Activated naive CD8-positive, alpha-beta T cell (primary cell): Measurements from ENCODE around the gene C6orf89.
A peak's percentile ranks its signal among the peaks of the same experiment; 100 is the strongest.
"Not testable (repeated sequence)": the region's sequence is repeated elsewhere in the genome, so short reads cannot be mapped to it uniquely, and the experiment has no call there.

Source experiments
- H3K27ac Mint-ChIP-seq: one replicate; pipeline ENCODE4 v1.8.0; 2021; ENCODE audit warnings: mixed read lengths
- H3K27me3 Mint-ChIP-seq: one replicate; pipeline ENCODE4 v1.8.0; 2021; ENCODE audit warnings: mixed read lengths
- H3K36me3 Mint-ChIP-seq: one replicate; pipeline ENCODE4 v1.8.0; 2021; ENCODE audit warnings: mixed read lengths
- H3K4me1 Mint-ChIP-seq: one replicate; pipeline ENCODE4 v1.8.0; 2021; ENCODE audit warnings: low read depth, mixed read lengths
- H3K4me3 Mint-ChIP-seq: one replicate; pipeline ENCODE4 v1.8.0; 2021; ENCODE audit warnings: mild to moderate bottlenecking, mixed read lengths
- H3K9me3 Mint-ChIP-seq: one replicate; pipeline ENCODE4 v1.8.0; 2021; ENCODE audit warnings: low read depth, mixed read lengths

Gene C6orf89

DNA sequence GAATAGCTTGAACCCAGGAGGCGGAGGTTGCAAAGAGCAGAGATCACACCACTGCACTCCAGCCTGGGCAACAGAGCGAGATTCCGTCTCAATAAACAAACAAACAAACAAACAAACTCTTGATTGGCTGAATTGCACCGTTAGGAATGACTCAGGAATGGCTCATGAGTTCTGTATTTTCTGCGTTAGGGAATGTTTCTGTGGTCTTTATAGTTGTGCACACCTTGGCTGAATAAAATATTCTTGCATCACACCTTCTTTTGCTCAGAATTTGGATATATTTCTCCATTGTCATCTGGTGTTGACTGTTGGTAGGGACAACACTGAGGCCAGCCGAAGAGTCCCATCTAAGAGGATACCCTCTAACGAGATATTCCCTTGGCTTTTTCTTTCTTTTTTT lies 49.1 kb downstream of the C6orf89 start:
- no peaks in the 10 kb centered on the region for H3K9me3 Mint-ChIP-seq

GRCh38 chr6:36936824-36937223 lies 51.1 kb downstream of the C6orf89 start:
- Mint-ChIP-seq H3K36me3 (peaks cover 8% of the 10 kb centered on the region), H3K27ac (no peak overlapping the region), H3K27me3 (peaks cover 3% of the 10 kb centered on the region), H3K9me3 (no peaks in the 10 kb centered on the region), H3K4me1 (no peaks in the 10 kb centered on the region), H3K4me3 (no peak overlapping the region)

More for the DNA sequence above, 49.1 kb downstream of the C6orf89 start:
- no peak overlapping the region for H3K27ac Mint-ChIP-seq
- H3K27me3 Mint-ChIP-seq = no peaks in the 10 kb centered on the region
- no peaks in the 10 kb centered on the region for H3K4me1 Mint-ChIP-seq
- no peak overlapping the region for H3K4me3 Mint-ChIP-seq
- peaks cover 8% of the 10 kb centered on the region for H3K36me3 Mint-ChIP-seq

- peaks cover 4% of the 10 kb centered on the region for H3K36me3 Mint-ChIP-seq
- H3K4me3 Mint-ChIP-seq = no peak overlapping the region
- peaks cover 3% of the 10 kb centered on the region for H3K27me3 Mint-ChIP-seq
- no peaks in the 10 kb centered on the region for H3K9me3 Mint-ChIP-seq
- no peaks in the 10 kb centered on the region for H3K4me1 Mint-ChIP-seq
- no peak overlapping the region for H3K27ac Mint-ChIP-seq
Measured at GRCh38 chr6:36937896-36938295, 52.1 kb downstream of the C6orf89 start.

GRCh38 chr6:36938536-36938935 lies 52.8 kb downstream of the C6orf89 start:
- H3K4me3 Mint-ChIP-seq = no peak overlapping the region
- H3K9me3 Mint-ChIP-seq = no peaks in the 10 kb centered on the region
- H3K27ac Mint-ChIP-seq = no peak overlapping the region
- H3K27me3 Mint-ChIP-seq = peaks cover 3% of the 10 kb centered on the region
- no peaks in the 10 kb centered on the region for H3K4me1 Mint-ChIP-seq
- H3K36me3 Mint-ChIP-seq = peaks cover 6% of the 10 kb centered on the region

DNA sequence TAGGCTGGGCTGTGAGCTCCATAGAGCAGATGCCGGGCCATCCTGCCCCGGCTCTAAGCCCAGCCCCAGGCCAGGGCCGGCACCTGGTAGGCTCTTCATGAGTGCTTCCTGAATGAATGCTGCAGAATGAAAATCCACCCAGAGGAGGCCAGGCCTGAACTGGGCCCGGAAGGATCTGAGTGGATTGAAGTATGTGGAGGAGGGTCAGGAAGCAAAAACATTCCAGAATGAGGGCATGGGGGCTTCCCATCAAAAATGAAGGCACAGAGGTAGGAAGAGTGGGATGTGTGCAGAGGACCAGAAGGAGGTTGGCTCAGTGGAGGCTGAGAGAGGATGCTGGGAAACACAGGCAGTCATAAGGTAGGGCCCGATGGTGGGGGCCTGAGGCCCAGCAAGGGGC lies 53.3 kb downstream of the C6orf89 start:
- H3K27ac Mint-ChIP-seq, H3K9me3 Mint-ChIP-seq, H3K27me3 Mint-ChIP-seq, H3K4me3 Mint-ChIP-seq, H3K4me1 Mint-ChIP-seq, H3K36me3 Mint-ChIP-seq: not testable (repeated sequence)

DNA sequence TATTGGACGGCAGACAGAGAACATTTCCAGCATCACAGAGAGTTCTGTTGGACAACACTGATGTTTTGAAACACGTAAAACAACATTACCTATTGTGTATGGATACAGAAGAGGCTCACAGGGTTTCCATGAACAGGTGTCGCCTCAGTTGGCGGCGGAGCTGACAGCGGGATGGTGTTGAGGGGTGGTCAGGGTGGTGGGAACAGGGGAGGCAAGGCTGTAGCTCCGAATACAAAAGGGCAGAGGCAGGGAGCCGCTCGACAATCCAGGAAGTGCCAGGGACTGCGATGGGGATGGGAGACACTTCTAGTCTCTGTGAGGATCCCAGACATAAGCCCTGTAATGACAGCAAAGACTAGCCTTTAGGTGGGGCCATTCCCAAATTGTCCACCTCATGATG lies 54.3 kb downstream of the C6orf89 start:
- H3K4me3 Mint-ChIP-seq = no peak overlapping the region
- H3K27ac Mint-ChIP-seq = no peak overlapping the region
- H3K27me3 Mint-ChIP-seq = peaks cover 3% of the 10 kb centered on the region
- peaks cover 6% of the 10 kb centered on the region for H3K36me3 Mint-ChIP-seq
- no peaks in the 10 kb centered on the region for H3K9me3 Mint-ChIP-seq
- no peaks in the 10 kb centered on the region for H3K4me1 Mint-ChIP-seq

GRCh38 chr6:36941561-36941960 lies 55.8 kb downstream of the C6orf89 start:
- not testable (repeated sequence) for H3K27me3 Mint-ChIP-seq, H3K27ac Mint-ChIP-seq, H3K36me3 Mint-ChIP-seq

DNA sequence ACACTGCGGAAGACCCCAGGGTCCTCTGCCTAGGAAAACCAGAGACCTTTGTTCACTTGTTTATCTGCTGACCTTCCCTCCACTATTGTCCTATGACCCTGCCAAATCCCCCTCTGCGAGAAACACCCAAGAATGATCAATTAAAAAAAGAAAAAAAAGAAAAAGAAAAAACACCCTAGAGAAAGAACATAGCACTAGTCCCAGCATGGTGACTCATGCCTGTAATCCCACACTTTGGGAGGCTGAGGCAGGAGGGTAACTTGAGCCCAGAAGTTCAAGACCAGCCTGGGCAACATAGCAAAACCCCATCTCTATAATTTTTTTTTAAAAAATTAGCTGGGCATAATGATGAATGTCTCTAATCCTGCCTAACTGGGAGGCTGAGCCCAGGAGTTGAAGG lies 56.6 kb downstream of the C6orf89 start:
- not testable (repeated sequence) for H3K27ac Mint-ChIP-seq, H3K4me1 Mint-ChIP-seq, H3K4me3 Mint-ChIP-seq, H3K27me3 Mint-ChIP-seq, H3K36me3 Mint-ChIP-seq, H3K9me3 Mint-ChIP-seq

More at GRCh38 chr6:36941561-36941960, 55.8 kb downstream of the C6orf89 start:
- not testable (repeated sequence) for H3K4me3 Mint-ChIP-seq, H3K4me1 Mint-ChIP-seq, H3K9me3 Mint-ChIP-seq

- H3K27ac Mint-ChIP-seq = no peak overlapping the region
- H3K4me3 Mint-ChIP-seq = no peak overlapping the region
- H3K9me3 Mint-ChIP-seq = no peaks in the 10 kb centered on the region
- H3K27me3 Mint-ChIP-seq = peaks cover 3% of the 10 kb centered on the region
- H3K4me1 Mint-ChIP-seq = peaks cover 10% of the 10 kb centered on the region
- peaks cover 2% of the 10 kb centered on the region for H3K36me3 Mint-ChIP-seq
Measured at GRCh38 chr6:36944650-36945049, 58.9 kb downstream of the C6orf89 start.

DNA sequence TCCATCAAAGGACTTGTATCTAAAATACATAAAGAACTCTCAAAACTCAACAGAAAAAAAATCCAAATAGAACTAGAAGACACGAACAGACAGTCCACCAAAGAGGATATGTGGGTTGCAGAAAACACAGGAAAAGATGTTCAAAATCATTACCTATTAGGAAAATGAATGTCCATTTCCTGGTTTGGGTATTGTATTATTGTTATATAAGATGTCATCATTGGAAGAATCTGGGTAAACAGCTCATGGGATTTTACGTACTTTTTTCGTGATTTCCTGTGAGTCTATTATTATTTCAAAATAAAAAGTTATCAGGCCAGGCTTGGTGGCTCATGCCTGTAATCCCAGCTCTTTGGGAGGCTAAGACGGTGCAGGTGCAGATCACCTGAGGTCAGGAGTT lies 59.5 kb downstream of the C6orf89 start:
- H3K4me1 Mint-ChIP-seq = peaks cover 10% of the 10 kb centered on the region
- H3K27me3 Mint-ChIP-seq = peaks cover 1% of the 10 kb centered on the region
- H3K9me3 Mint-ChIP-seq = no peaks in the 10 kb centered on the region
- H3K36me3 Mint-ChIP-seq = peaks cover 2% of the 10 kb centered on the region
- no peak overlapping the region for H3K27ac Mint-ChIP-seq
- no peak overlapping the region for H3K4me3 Mint-ChIP-seq

DNA sequence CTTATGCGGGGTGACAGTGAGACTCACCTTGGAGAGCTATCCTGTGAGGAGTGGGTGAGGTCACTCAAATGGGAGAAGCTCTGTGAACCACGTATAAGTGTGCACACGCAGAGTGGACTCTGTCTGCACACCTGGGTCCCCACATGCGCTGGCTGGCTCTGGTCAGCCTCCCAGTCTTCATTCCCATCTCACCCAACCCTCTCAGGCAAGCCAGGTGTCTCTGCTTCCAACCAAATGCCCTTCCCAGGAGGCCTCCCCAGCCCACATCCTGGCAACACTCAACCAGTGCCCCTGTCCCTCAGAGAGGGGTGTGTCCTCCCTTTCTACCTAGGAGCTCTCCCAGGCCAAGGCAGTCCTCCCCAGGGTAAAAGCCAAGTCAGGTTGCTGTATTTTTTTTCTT lies 60.8 kb downstream of the C6orf89 start:
- no peaks in the 10 kb centered on the region for H3K9me3 Mint-ChIP-seq
- H3K36me3 Mint-ChIP-seq = peaks cover 2% of the 10 kb centered on the region
- H3K4me3 Mint-ChIP-seq = no peak overlapping the region
- H3K4me1 Mint-ChIP-seq = peaks cover 10% of the 10 kb centered on the region
- H3K27me3 Mint-ChIP-seq = no peaks in the 10 kb centered on the region
- H3K27ac Mint-ChIP-seq = no peak overlapping the region

- Mint-ChIP-seq H3K36me3 (peaks cover 2% of the 10 kb centered on the region), H3K27me3 (no peaks in the 10 kb centered on the region), H3K27ac (no peak overlapping the region), H3K4me1 (peaks cover 10% of the 10 kb centered on the region), H3K4me3 (no peak overlapping the region), H3K9me3 (no peaks in the 10 kb centered on the region)
Measured at GRCh38 chr6:36947570-36948351, 62.0 kb downstream of the C6orf89 start.

GRCh38 chr6:36949076-36949475 lies 63.3 kb downstream of the C6orf89 start:
- H3K4me3 Mint-ChIP-seq, H3K9me3 Mint-ChIP-seq, H3K27me3 Mint-ChIP-seq, H3K27ac Mint-ChIP-seq, H3K36me3 Mint-ChIP-seq: not testable (repeated sequence)
- peaks cover 18% of the 10 kb centered on the region for H3K4me1 Mint-ChIP-seq

GRCh38 chr6:36949636-36950035 lies 63.9 kb downstream of the C6orf89 start:
- peaks cover 24% of the 10 kb centered on the region for H3K4me1 Mint-ChIP-seq
- no peaks in the 10 kb centered on the region for H3K9me3 Mint-ChIP-seq
- no peak overlapping the region for H3K27ac Mint-ChIP-seq
- no peak overlapping the region for H3K4me3 Mint-ChIP-seq
- H3K36me3 Mint-ChIP-seq = no peaks in the 10 kb centered on the region
- H3K27me3 Mint-ChIP-seq = no peaks in the 10 kb centered on the region

DNA sequence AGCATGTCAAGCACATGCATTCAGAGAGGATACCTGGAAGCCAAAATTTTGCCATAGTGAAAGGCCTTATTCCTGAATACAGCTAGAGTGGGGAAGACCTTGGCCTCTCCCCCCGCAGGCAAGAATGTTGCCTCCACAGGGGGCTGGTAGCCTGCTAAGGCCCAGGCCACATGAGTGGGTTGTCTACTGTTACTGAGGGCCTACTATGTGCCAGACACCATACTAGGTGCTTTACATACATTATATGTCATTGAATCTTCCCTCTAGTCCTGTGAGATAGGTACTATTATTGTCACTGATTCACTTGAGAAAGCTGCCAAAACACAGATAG lies 68.1 kb downstream of the C6orf89 start:
- H3K9me3 Mint-ChIP-seq = no peaks in the 10 kb centered on the region
- no peak overlapping the region for H3K27ac Mint-ChIP-seq
- H3K4me1 Mint-ChIP-seq = peaks cover 28% of the 10 kb centered on the region
- no peak overlapping the region for H3K4me3 Mint-ChIP-seq
- H3K36me3 Mint-ChIP-seq = no peaks in the 10 kb centered on the region
- no peaks in the 10 kb centered on the region for H3K27me3 Mint-ChIP-seq

DNA sequence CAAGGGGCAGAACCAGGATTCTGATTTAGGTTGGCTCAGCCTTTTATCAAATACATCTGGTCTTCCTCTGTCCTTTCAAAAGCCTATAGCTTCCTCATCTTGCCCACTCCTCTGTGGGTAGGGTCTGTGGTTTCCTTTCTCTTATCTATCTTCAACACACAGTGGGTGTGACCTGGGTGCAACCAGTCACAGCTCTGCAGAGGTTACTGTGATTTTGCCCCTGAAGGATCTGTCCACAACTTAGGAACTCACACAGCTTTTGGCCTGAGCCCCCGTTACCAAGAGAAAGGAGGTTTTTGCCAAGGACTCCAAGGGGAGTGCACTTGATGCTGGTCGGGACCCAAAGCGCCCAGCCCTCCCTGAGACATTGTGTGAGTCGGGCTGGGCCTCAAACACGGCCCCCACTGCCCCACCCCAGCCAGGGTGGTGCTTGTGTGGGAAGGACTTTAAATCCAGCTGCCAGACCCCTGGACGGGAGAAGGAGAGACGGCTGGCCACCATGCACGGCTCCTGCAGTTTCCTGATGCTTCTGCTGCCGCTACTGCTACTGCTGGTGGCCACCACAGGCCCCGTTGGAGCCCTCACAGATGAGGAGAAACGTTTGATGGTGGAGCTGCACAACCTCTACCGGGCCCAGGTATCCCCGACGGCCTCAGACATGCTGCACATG lies 68.6 kb downstream of the C6orf89 start, which contains the start of gene PI16:
PI16 (plus strand) TSS at position 477 of the 670 bp plus-strand sequence; CDS start at position 500, 23 bp downstream.
- Mint-ChIP-seq H3K4me1 (peaks cover 28% of the 10 kb centered on the region), H3K4me3 (peak within 1 kb of the TSS; percentile 39), H3K36me3 (no peaks in the 10 kb centered on the region), H3K27ac (no peak within 1 kb of the TSS), H3K9me3 (no peaks in the 10 kb centered on the region), H3K27me3 (no peaks in the 10 kb centered on the region)
